GM12872 (cell line): Measurements from ENCODE around the gene ERCC5.

Source experiments
- CTCF ChIP-seq: IDR thresholded peaks from 3 replicates; pipeline ENCODE4 v1.5.1; 2011; ENCODE audit warnings: low read depth, mild to moderate bottlenecking, low read length, moderate library complexity; ENCODE audit not compliant: insufficient read depth

ERCC5 gene

GRCh38 chr13:102845630-102846260 lies at the start of gene ERCC5:
ERCC5 (plus strand) TSS chr13:102846032; CDS start chr13:102846267, 235 bp downstream.
- TF ChIP-seq CTCF = no peak

GRCh38 chr13:102798581-102799425 lies 47.0 kb upstream of the ERCC5 start, which contains the start of the genes BIVM and POGLUT2:
BIVM (plus strand) TSS chr13:102799119; CDS start chr13:102807268, 8,149 bp downstream.
POGLUT2 (minus strand) TSS chr13:102798976; CDS start chr13:102798670, 306 bp downstream.
- no peak for TF ChIP-seq CTCF

- no peak for TF ChIP-seq CTCF
Observed at GRCh38 chr13:102799426-102800144, 46.2 kb upstream of the ERCC5 start.

- peak; percentile 78 for TF ChIP-seq CTCF
Observed at GRCh38 chr13:102800145-102801041, 45.4 kb upstream of the ERCC5 start.

- no peak for TF ChIP-seq CTCF
Observed at GRCh38 chr13:102805680-102806079, 40.2 kb upstream of the ERCC5 start.

- no peak for TF ChIP-seq CTCF
Observed at GRCh38 chr13:102807699-102808098, 38.1 kb upstream of the ERCC5 start.
